IPS-18c (cell line): Measurements from ENCODE around the gene DCHS2.

Source experiments
- H3K4me3 ChIP-seq: 2 replicates; pipeline ENCODE4 v1.7.0; 2013; ENCODE audit warnings: low read depth, mild to moderate bottlenecking, low read length, moderate library complexity; ENCODE audit not compliant: insufficient read depth
- H3K9me3 ChIP-seq: one replicate; pipeline ENCODE4 v1.6.1; 2013; ENCODE audit warnings: mild to moderate bottlenecking, low read length, moderate library complexity; ENCODE audit not compliant: control insufficient read depth, insufficient read depth

The DCHS2 gene

GRCh38 chr4:154424810-154425484 lies 66.7 kb downstream of the DCHS2 start:
- Histone ChIP-seq H3K4me3 (no peak overlapping the region), H3K9me3 (no peaks in the 10 kb centered on the region)

DNA sequence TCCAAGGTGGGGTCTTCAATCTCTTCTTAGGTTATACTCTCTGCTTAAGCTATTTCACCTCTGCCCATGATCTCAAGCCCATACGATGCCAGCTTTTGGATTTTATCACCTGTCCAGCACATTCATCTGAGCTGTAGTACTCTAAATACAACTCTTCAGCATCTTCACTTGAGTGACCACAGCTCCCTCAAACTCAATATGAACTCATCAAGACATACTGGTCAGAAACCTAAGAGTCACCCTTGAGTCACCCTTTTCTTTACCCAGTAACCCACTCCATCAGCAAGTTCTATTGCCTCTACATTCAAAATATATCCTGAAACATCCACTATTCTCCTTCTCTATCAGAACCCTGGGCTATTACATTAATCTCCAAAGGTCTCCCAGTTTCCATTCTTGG lies 69.4 kb downstream of the DCHS2 start:
- Histone ChIP-seq H3K9me3 (no peaks in the 10 kb centered on the region), H3K4me3 (no peak overlapping the region)

DNA sequence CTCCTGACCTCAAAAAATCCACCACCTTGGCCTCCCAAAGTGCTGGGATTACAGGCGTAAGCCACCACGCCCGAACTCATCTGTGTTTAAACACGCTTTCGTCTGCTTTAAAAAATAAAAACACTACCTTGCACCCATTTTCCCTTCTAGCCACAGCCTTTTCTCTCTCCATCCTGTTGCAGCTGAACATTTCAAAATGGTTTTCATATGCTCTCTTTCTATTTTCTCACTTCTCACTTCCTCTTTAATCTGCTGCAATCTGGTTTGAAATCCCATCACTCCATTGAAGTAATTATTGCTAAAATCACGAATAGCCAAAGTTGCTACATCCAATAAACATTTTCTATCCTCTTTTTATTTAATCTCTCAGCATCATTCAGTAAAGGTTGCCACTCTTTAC lies 70.0 kb downstream of the DCHS2 start:
- no peak overlapping the region for H3K4me3 ChIP-seq
- no peaks in the 10 kb centered on the region for H3K9me3 ChIP-seq

DNA sequence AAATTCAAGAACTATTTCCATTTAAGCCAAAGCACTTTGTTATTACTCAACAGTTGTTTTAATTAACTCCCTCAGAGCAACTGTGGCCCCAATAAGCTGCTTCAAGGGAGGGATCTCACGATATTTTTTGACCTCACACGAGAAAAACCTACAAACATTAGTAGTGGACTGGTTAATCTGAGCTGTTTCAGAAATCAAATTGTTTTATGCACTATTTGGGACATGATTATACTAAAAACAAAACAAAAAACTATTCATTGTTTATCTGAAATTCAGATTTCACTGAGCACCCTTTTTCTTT lies 74.3 kb downstream of the DCHS2 start:
- Histone ChIP-seq H3K4me3 (no peak overlapping the region), H3K9me3 (no peaks in the 10 kb centered on the region)

DNA sequence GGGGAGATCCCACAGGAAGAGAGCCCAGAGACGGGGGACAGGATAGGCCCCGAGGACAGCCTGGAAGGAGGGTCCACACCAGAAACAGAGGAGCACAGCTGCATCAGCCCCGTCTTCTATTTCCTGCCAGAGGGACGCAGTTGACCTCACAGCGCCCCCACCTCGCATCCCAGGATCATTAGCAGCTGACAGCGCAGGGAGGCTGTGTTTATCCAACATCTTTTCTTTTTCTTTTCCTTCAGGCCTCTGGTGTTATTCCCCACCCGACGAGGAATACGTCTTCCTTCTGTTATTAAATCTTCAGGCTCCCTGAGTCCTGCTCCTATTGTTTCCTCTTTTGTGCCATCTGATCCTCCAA lies 75.4 kb downstream of the DCHS2 start:
- Histone ChIP-seq H3K9me3 (no peaks in the 10 kb centered on the region), H3K4me3 (peak overlapping the region; percentile 77)

GRCh38 chr4:154415313-154415712 lies 76.3 kb downstream of the DCHS2 start:
- H3K4me3 ChIP-seq = no peak overlapping the region
- H3K9me3 ChIP-seq = no peaks in the 10 kb centered on the region

GRCh38 chr4:154414796-154415195 lies 76.8 kb downstream of the DCHS2 start:
- Histone ChIP-seq H3K4me3 (no peak overlapping the region), H3K9me3 (no peaks in the 10 kb centered on the region)

DNA sequence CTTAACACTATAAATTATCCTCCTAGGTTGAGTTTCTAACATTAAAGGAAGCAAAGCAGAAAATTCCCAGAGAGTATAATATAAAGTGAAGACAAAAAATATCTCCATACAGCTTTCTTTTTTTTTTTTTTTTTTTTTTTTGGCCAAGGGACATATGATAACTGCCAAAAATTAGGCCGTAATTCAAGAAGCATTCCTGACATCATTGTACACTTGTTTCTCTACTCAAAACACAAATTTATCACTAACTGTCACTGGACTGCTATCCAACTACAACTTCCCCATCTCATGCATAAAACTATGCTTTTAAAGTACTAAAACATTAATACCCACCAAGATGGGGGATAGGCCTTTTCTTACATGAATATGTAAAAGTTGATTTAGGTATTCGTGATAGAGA lies 77.2 kb downstream of the DCHS2 start:
- Histone ChIP-seq H3K4me3 (no peak overlapping the region), H3K9me3 (no peaks in the 10 kb centered on the region)

DNA sequence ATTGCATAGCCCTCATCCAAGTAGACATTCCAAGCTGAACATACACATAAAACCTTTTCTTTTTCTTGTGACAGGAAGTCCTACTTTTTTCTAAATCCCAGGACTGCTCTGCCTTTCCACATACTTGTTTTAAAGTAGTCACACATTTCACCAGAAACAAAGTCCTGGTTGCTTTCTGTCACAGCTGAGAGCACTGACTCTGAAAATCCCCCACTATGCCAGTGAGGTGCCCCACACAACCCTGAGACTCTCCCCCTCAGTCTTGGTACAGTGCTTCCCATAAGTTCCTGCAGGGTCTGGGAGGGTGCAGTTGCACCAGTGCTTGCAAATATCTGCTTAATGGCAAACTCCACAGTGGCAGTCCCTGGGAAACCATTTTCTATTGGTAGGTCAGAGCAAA lies 84.2 kb downstream of the DCHS2 start:
- no peak overlapping the region for H3K4me3 ChIP-seq

GRCh38 chr4:154406018-154406795 lies 85.4 kb downstream of the DCHS2 start:
- H3K4me3 ChIP-seq = no peak overlapping the region
- H3K9me3 ChIP-seq = no peaks in the 10 kb centered on the region

More for the DNA sequence above, 84.2 kb downstream of the DCHS2 start:
- no peaks in the 10 kb centered on the region for H3K9me3 ChIP-seq

DNA sequence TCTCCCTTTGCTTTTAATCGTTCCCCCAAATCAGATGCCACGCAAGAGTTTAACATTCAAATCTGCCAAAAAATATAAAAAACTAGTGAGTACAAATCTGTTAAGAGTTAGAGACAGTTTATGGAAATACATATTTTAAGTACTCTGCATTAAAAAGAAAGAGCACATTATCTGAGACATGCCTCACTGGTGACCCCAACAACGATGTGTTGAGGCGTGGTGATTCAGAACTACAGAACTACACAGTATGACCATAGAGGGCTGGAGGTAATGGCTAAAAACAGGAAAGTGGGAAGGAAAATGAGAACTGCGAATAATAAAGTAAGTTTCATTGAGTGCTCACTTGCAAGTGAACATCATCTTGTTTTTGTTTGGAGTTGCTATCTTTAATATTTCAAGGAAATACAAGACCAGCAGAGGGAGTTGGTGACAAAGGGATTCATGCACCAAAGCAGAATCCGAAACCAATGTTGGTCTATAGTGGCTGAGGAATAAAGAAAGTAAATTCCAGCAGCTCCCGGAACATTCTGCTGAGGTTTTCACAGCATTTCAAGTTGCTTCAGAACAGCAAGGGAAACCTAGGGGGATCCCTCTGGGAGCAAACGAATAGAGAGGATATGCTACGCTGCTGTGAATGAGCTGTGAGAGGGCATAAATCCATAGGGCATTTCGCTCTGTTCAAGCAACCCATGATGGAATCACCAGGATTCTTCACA lies 92.2 kb downstream of the DCHS2 start:
- no peak overlapping the region for H3K4me3 ChIP-seq
- H3K9me3 ChIP-seq = no peaks in the 10 kb centered on the region

DNA sequence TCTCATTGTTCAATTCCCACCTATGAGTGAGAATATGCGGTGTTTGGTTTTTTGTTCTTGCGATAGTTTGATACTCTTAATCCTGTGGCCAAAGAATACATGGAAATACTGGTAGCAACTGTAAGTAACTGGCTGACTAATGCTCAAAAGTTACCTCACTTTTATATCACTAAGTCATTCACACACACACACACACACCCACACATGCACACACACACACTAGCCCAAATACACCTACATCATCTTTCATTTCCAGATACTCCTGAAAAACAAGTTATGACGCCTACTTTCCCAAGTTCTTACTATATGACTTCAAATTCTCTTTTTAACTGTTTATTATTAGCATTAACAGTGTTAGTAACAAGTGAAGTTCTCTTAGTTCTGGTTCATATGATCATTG lies 101.3 kb downstream of the DCHS2 start:
- no peak overlapping the region for H3K4me3 ChIP-seq
- no peaks in the 10 kb centered on the region for H3K9me3 ChIP-seq

GRCh38 chr4:154389148-154389547 lies 102.5 kb downstream of the DCHS2 start:
- no peaks in the 10 kb centered on the region for H3K9me3 ChIP-seq
- H3K4me3 ChIP-seq = no peak overlapping the region

DNA sequence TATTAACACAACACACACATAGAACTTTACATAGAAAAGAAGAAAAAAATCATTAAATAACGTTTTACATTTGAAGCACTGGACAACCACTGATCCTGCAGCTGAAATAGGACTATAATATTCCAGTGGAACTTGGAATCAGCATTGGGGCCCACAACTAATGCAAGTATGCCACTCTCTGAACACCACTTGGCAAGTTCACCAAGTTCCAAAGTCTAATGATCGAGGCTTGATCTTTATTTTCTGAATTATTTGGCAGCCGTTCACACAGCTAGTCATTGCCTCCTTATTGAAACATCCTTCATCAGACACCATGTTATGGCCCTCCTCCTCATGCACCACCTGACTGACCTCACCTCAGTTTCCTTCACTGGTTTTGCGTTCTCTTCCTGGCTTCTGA lies 107.6 kb downstream of the DCHS2 start:
- Histone ChIP-seq H3K4me3 (no peak overlapping the region), H3K9me3 (no peaks in the 10 kb centered on the region)

- Histone ChIP-seq H3K9me3 (no peaks in the 10 kb centered on the region), H3K4me3 (no peak overlapping the region)
These were observed 115.1 kb downstream of the DCHS2 start for GRCh38 chr4:154376486-154376885.

DNA sequence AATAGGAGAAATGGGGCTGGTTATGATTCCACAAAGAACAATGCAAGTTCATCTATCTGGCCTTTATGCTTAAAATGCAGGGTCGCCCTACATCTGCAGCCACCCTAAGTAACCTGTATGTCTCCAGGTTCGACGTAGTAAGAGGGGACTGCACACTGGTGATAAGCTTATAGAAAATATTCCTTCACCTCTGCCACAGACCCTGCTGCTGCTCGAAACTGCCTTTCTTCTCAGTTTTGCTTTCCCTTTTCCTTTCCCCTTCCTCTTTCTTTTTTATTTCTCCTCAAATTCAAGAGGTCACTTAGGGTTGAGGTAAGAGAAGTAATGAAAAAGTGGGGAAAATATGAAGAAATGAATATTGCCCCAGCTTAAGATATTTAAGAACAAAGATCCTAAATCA lies 123.5 kb downstream of the DCHS2 start:
- H3K4me3 ChIP-seq = no peak overlapping the region

DNA sequence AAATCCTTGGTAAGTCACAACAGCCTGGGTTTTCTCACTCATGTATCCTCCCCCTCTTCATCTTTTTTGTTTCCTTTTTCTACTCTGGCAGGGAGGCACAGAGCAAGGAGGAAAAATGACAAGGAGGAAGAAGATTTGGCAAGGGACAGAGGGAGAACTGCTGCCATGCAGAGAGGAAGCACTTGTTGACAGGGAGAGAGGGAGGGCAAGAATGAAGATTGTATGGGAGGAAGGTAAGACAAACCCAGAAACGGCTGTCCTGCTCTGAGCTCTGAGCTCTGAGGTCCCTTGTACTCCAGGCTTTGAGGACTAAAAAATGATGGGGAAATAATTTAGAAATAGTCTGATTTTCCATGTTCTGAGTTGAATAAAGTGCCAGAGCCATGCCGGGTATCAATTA lies 123.9 kb downstream of the DCHS2 start:
- no peak overlapping the region for H3K4me3 ChIP-seq
- H3K9me3 ChIP-seq = no peaks in the 10 kb centered on the region

More for the DNA sequence above, 123.5 kb downstream of the DCHS2 start:
- no peaks in the 10 kb centered on the region for H3K9me3 ChIP-seq

DNA sequence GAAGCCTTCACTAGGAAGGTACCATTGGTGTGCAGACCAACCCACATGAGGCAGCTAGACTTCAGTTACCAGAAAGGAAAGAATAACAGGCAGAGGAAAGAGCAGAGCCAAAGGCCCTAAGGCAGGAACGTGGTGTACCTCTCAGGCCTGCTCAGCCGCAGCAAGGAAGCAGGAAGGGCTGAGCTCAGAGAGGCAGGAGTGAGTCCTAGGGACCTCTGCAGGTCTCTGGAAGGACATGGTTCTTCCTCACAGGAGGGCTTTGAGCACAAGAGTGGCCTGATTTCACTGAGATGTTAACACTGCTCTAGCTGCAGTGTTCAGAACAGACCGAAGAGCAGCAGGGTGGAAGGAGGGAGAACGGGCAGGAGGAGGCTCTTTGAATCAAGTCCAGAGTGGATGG lies 124.6 kb downstream of the DCHS2 start:
- H3K4me3 ChIP-seq = no peak overlapping the region
- H3K9me3 ChIP-seq = no peaks in the 10 kb centered on the region
